GM23338 (cell line): ENCODE results near the gene DRGX.

Experiments
- CREB1 ChIP-seq: fragments of 250-450 bp; sonication (Bioruptor Pico); IDR thresholded peaks from 2 replicates; pipeline ENCODE4 v1.5.0; 2020; ENCODE audit warnings: low read depth, mild to moderate bottlenecking, moderate library complexity
- EZH2 ChIP-seq: fragments of 200-600 bp; sonication (generic); IDR thresholded peaks from one replicate; pipeline ENCODE4 v1.8.0; 2017; ENCODE audit warnings: antibody characterized with exemption, mild to moderate bottlenecking, low read depth; ENCODE audit not compliant: unreplicated experiment
- EZH2phosphoT487 ChIP-seq: fragments of 200-600 bp; sonication (generic); IDR thresholded peaks from one replicate; pipeline ENCODE4 v1.8.1; 2018; ENCODE audit warnings: antibody characterized with exemption; ENCODE audit not compliant: unreplicated experiment
- POLR2AphosphoS5 ChIP-seq: IDR thresholded peaks from 2 replicates; pipeline ENCODE4 v1.6.1; 2016; ENCODE audit warnings: antibody characterized with exemption, low read depth
- STAT1 ChIP-seq: IDR thresholded peaks from one replicate; pipeline ENCODE4 v1.6.1; 2016; ENCODE audit warnings: antibody characterized with exemption; ENCODE audit not compliant: unreplicated experiment
- ZNF114 ChIP-seq: fragments of 250-450 bp; sonication (Bioruptor Pico); IDR thresholded peaks from 2 replicates; pipeline ENCODE4 v1.5.0; 2020; ENCODE audit warnings: mild to moderate bottlenecking, moderate library complexity
- TF ChIP-seq, protein P1 (sequence below), 2 experiments: fragments of 200-600 bp in 1 of 2; sonication (generic) in 1 of 2; conservative IDR thresholded peaks; 2 replicates each; pipeline versions ENCODE4 v1.5.1 to v1.6.1; 2016 to 2017; ENCODE audit warnings: antibody characterized with exemption in 2 of 2, low read depth in 2 of 2, mild to moderate bottlenecking in 2 of 2, moderate library complexity in 1 of 2

DNA sequence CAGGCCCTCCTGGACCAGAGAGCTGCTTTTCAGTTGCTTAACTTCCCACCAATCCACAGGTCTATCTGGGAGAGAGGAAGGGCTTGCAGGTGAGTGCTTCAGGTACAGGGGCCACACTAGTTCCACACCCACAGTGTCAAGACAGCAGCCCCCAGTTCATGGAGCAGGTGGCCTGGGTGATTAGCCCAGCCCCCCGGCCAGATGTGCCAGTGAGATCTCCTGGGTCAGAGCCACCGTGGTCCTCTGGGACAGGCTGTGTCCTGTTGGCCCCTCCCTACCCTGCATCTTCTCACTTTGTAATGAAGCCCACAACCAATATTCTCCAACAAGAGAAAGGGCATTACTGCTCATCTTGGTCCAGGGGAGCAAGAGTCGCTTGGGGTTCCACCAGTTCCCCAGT, 30.6 kb downstream of the DRGX start:
- no peak for TF ChIP-seq EZH2
- TF ChIP-seq, protein P1, sequence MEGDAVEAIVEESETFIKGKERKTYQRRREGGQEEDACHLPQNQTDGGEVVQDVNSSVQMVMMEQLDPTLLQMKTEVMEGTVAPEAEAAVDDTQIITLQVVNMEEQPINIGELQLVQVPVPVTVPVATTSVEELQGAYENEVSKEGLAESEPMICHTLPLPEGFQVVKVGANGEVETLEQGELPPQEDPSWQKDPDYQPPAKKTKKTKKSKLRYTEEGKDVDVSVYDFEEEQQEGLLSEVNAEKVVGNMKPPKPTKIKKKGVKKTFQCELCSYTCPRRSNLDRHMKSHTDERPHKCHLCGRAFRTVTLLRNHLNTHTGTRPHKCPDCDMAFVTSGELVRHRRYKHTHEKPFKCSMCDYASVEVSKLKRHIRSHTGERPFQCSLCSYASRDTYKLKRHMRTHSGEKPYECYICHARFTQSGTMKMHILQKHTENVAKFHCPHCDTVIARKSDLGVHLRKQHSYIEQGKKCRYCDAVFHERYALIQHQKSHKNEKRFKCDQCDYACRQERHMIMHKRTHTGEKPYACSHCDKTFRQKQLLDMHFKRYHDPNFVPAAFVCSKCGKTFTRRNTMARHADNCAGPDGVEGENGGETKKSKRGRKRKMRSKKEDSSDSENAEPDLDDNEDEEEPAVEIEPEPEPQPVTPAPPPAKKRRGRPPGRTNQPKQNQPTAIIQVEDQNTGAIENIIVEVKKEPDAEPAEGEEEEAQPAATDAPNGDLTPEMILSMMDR (conservative IDR thresholded peaks at IDR 0.05; ENCODE audit: low read depth in 2 of 2) = no peak
- TF ChIP-seq ZNF114 = no peak
- no peak for TF ChIP-seq EZH2phosphoT487
- no peak for TF ChIP-seq POLR2AphosphoS5
- no peak for TF ChIP-seq STAT1
- no peak for TF ChIP-seq CREB1 (CRISPR knock-in tag)
